Measurements from ENCODE around the gene CMSS1.

GRCh38 chr3:99892332-99892731 is 74.7 kb downstream of the CMSS1 start:
- TF ChIP-seq CTCF (conservative IDR thresholded peaks at IDR 0.05), result no peak
- TF ChIP-seq ZFX (IDR thresholded peaks at IDR 0.05), result no peak

All from C4-2B (cell line).